ENCODE results near the gene ZFP42.
"Not testable (repeated sequence)": the region's sequence is repeated elsewhere in the genome, so short reads cannot be mapped to it uniquely, and the experiment has no call there.

Gene ZFP42

GRCh38 chr4:187995322-187996207 is at the start of gene ZFP42:
ZFP42 (plus strand) TSS chr4:187995771; CDS start chr4:188002808, 7,037 bp downstream.
- no peak for DNase-seq

GRCh38 chr4:187961171-187961570 is 34.4 kb upstream of the ZFP42 start:
- no peak for DNase-seq

GRCh38 chr4:187961961-187962360 is 33.6 kb upstream of the ZFP42 start:
- no peak for DNase-seq

GRCh38 chr4:187962926-187963325 is 32.6 kb upstream of the ZFP42 start:
- DNase-seq = no peak

- no peak for DNase-seq
Observed at GRCh38 chr4:187965726-187966125, 29.8 kb upstream of the ZFP42 start.

GRCh38 chr4:187972135-187972534 is 23.4 kb upstream of the ZFP42 start:
- no peak for DNase-seq

- DNase-seq = no peak
Observed at GRCh38 chr4:187983746-187984145, 11.8 kb upstream of the ZFP42 start.

- no peak for DNase-seq
Observed at GRCh38 chr4:187992971-187993370, 2.6 kb upstream of the ZFP42 start.

GRCh38 chr4:187993827-187994226 is 1.7 kb upstream of the ZFP42 start:
- no peak for DNase-seq

- DNase-seq = no peak
Observed at GRCh38 chr4:187996502-187997177, 1.1 kb downstream of the ZFP42 start.

- not testable (repeated sequence) for DNase-seq
Observed at GRCh38 chr4:187997991-187998390, 2.4 kb downstream of the ZFP42 start.

- no peak for DNase-seq
Observed at GRCh38 chr4:187999406-187999932, 3.9 kb downstream of the ZFP42 start.

GRCh38 chr4:188002323-188002722 is 6.8 kb downstream of the ZFP42 start:
- no peak for DNase-seq

GRCh38 chr4:188002751-188003150 is 7.2 kb downstream of the ZFP42 start:
- DNase-seq = no peak

- DNase-seq = no peak
Observed at GRCh38 chr4:188005561-188005960, 10.0 kb downstream of the ZFP42 start.

GRCh38 chr4:188006285-188006848 is 10.8 kb downstream of the ZFP42 start:
- no peak for DNase-seq

- DNase-seq = no peak
Observed at GRCh38 chr4:188008377-188008776, 12.8 kb downstream of the ZFP42 start.

GRCh38 chr4:188012426-188012945 is 16.9 kb downstream of the ZFP42 start:
- DNase-seq = no peak

- DNase-seq = no peak
Observed at GRCh38 chr4:188015025-188015940, 19.7 kb downstream of the ZFP42 start.

GRCh38 chr4:188016754-188017153 is 21.2 kb downstream of the ZFP42 start:
- DNase-seq = no peak

- no peak for DNase-seq
Observed at GRCh38 chr4:188018262-188018661, 22.7 kb downstream of the ZFP42 start.

GRCh38 chr4:188021548-188022249 is 26.1 kb downstream of the ZFP42 start:
- no peak for DNase-seq

Measured in activated CD4-positive, CD25-positive, alpha-beta regulatory T cell treated with anti-CD3 and anti-CD28 coated beads, Interleukin-2, amount 50 U/mL, for 72 hours (primary cell).